H9 (cell line): ENCODE data around the gene COG4. TPM values are rescaled to one million over a fixed set of nuclear protein-coding genes. Genes with fewer than 3 reads are reported as not detected.

ENCODE experiments used
- DNase-seq: peaks from one replicate; pipeline ENCODE4 v3.0.0-alpha.2; 2017
- H2AFZ ChIP-seq: one replicate; pipeline ENCODE4 v1.6.1; 2013; ENCODE audit warnings: mild to moderate bottlenecking, low read length, control low read depth, moderate library complexity
- H2AK5ac ChIP-seq: 2 replicates; pipeline ENCODE4 v1.6.1; 2013; ENCODE audit warnings: low read length, control low read depth, mixed read lengths; ENCODE audit not compliant: insufficient read length
- H2BK120ac ChIP-seq: one replicate; pipeline ENCODE4 v1.6.1; 2013; ENCODE audit warnings: low read depth, mild to moderate bottlenecking, low read length, control low read depth, inconsistent platforms; ENCODE audit not compliant: poor library complexity, severe bottlenecking
- H2BK12ac ChIP-seq: 2 replicates; pipeline ENCODE4 v1.6.1; 2013; ENCODE audit warnings: low read length, control low read depth, mixed read lengths, low read depth; ENCODE audit not compliant: insufficient read length
- H2BK15ac ChIP-seq: 2 replicates; pipeline ENCODE4 v1.6.1; 2013; ENCODE audit warnings: low read depth, low read length, control low read depth
- H2BK20ac ChIP-seq: one replicate; pipeline ENCODE4 v1.6.1; 2013; ENCODE audit warnings: low read depth, mild to moderate bottlenecking, low read length, control low read depth, inconsistent platforms; ENCODE audit not compliant: poor library complexity, severe bottlenecking
- H2BK5ac ChIP-seq: 2 replicates; pipeline ENCODE4 v1.6.1; 2013; ENCODE audit warnings: low read length, control low read depth, mixed read lengths; ENCODE audit not compliant: insufficient read length
- H3K14ac ChIP-seq: 2 replicates; pipeline ENCODE4 v1.6.1; 2013; ENCODE audit warnings: low read length, control low read depth; ENCODE audit not compliant: insufficient read depth
- H3K18ac ChIP-seq: 2 replicates; pipeline ENCODE4 v1.6.1; 2013; ENCODE audit warnings: low read depth, mild to moderate bottlenecking, mixed read lengths, low read length, control low read depth; ENCODE audit not compliant: insufficient read length
- H3K23ac ChIP-seq: 2 replicates; pipeline ENCODE4 v1.6.1; 2013; ENCODE audit warnings: low read length, control low read depth, mixed read lengths, low read depth; ENCODE audit not compliant: insufficient read length
- H3K23me2 ChIP-seq: 2 replicates; pipeline ENCODE4 v1.6.1; 2013; ENCODE audit warnings: low read depth, mild to moderate bottlenecking, mixed read lengths, low read length, control low read depth; ENCODE audit not compliant: insufficient read length, poor library complexity, severe bottlenecking
- H3K27ac ChIP-seq: 2 replicates; pipeline ENCODE4 v1.5.1; 2013; ENCODE audit warnings: low read length, control low read depth, mixed read lengths, low read depth; ENCODE audit not compliant: insufficient read length
- H3K27me3 ChIP-seq: 2 replicates; pipeline ENCODE4 v1.6.1; 2013; ENCODE audit warnings: low read length, control low read depth, inconsistent platforms; ENCODE audit not compliant: insufficient read depth
- H3K4ac ChIP-seq: 2 replicates; pipeline ENCODE4 v1.6.1; 2013; ENCODE audit warnings: low read depth, mild to moderate bottlenecking, control low read depth, inconsistent platforms, low read length, moderate library complexity
- H3K4me1 ChIP-seq: 2 replicates; pipeline ENCODE4 v1.6.1; 2013; ENCODE audit warnings: low read length, control low read depth, inconsistent platforms; ENCODE audit not compliant: insufficient read depth
- H3K4me2 ChIP-seq: 2 replicates; pipeline ENCODE4 v1.6.1; 2013; ENCODE audit warnings: low read length, control low read depth, mixed read lengths; ENCODE audit not compliant: insufficient read length, insufficient read depth
- H3K56ac ChIP-seq: 2 replicates; pipeline ENCODE4 v1.6.1; 2013; ENCODE audit warnings: low read depth, mild to moderate bottlenecking, mixed read lengths, low read length, control low read depth; ENCODE audit not compliant: insufficient read length
- H3K79me1 ChIP-seq: 2 replicates; pipeline ENCODE4 v1.6.1; 2013; ENCODE audit warnings: low read depth, mild to moderate bottlenecking, moderate library complexity, low read length, control low read depth, inconsistent platforms; ENCODE audit not compliant: insufficient read depth, poor library complexity, severe bottlenecking
- H3K79me2 ChIP-seq: 2 replicates; pipeline ENCODE4 v1.6.1; 2013; ENCODE audit warnings: low read length, control low read depth, inconsistent platforms; ENCODE audit not compliant: insufficient read depth
- H3K9ac ChIP-seq: 2 replicates; pipeline ENCODE4 v1.6.1; 2013; ENCODE audit warnings: low read length, control low read depth, mixed read lengths; ENCODE audit not compliant: insufficient read length; ENCODE audit errors: extremely low read depth
- H3K9me3 ChIP-seq: one replicate; pipeline ENCODE4 v1.6.1; 2013; ENCODE audit warnings: low read depth, low read length, inconsistent platforms; ENCODE audit not compliant: control insufficient read depth
- H3T11ph ChIP-seq: one replicate; pipeline ENCODE4 v1.6.1; 2013; ENCODE audit warnings: mild to moderate bottlenecking, low read length, control low read depth, inconsistent platforms
- H4K20me1 ChIP-seq: one replicate; pipeline ENCODE4 v1.6.1; 2013; ENCODE audit not compliant: control insufficient read depth, insufficient read length, insufficient read depth
- H4K5ac ChIP-seq: 2 replicates; pipeline ENCODE4 v1.6.1; 2013; ENCODE audit warnings: low read depth, mild to moderate bottlenecking, mixed read lengths, low read length, control low read depth; ENCODE audit not compliant: insufficient read length
- H4K8ac ChIP-seq: replicated peaks from 2 replicates; pipeline ENCODE4 v1.6.1; 2013; ENCODE audit warnings: low read length, control low read depth, mixed read lengths, low read depth; ENCODE audit not compliant: insufficient read length
- H4K91ac ChIP-seq: 2 replicates; pipeline ENCODE4 v1.6.1; 2013; ENCODE audit warnings: low read depth, mild to moderate bottlenecking, moderate library complexity, mixed read lengths, low read length, control low read depth; ENCODE audit not compliant: insufficient read length
- H3K27ac Mint-ChIP-seq, 3 experiments: 2 replicates in 2 of 3; 3 replicates in 1 of 3; pipeline ENCODE4 v1.8.0; 2020 to 2021; ENCODE audit warnings: mixed read lengths in 3 of 3, mild to moderate bottlenecking in 1 of 3, moderate library complexity in 1 of 3
- H3K27me3 Mint-ChIP-seq: 2 replicates; pipeline ENCODE4 v1.8.0; 2021; ENCODE audit warnings: low read depth, mild to moderate bottlenecking, moderate library complexity, mixed read lengths
- H3K36me3 Mint-ChIP-seq, 3 experiments: 2 replicates in 2 of 3; 3 replicates in 1 of 3; pipeline ENCODE4 v1.8.0; 2020 to 2021; ENCODE audit warnings: low read depth in 3 of 3, mixed read lengths in 3 of 3; ENCODE audit not compliant: insufficient read depth in 1 of 3
- H3K4me1 Mint-ChIP-seq, 2 experiments: 2 replicates each; pipeline ENCODE4 v1.8.0; 2020; ENCODE audit warnings: mixed read lengths in 2 of 2
- H3K4me3 Mint-ChIP-seq, 2 experiments: 2 replicates in 1 of 2; 3 replicates in 1 of 2; pipeline ENCODE4 v1.8.0; 2020 to 2021; ENCODE audit warnings: mild to moderate bottlenecking in 2 of 2, mixed read lengths in 2 of 2, moderate library complexity in 1 of 2
- H3K9me3 Mint-ChIP-seq, 2 experiments: 2 replicates in 1 of 2; 3 replicates in 1 of 2; pipeline ENCODE4 v1.8.0; 2020; ENCODE audit warnings: mild to moderate bottlenecking in 2 of 2, mixed read lengths in 2 of 2, moderate library complexity in 1 of 2
- WGBS: extraction: QIAGEN DNeasy Blood & Tissue Kit; methylation state at CpG from one replicate; pipeline ENCODE4 v1.1.7; 2013; ENCODE audit warnings: missing lambda C conversion rate, low lambda C conversion rate, mixed read lengths; ENCODE audit not compliant: insufficient read length; ENCODE audit errors: extremely low coverage; 5-methylcytosine and 5-hydroxymethylcytosine counted together
- total RNA-seq: library from RNA; stranded (reverse); gene quantifications from 2 replicates; pipeline ENCODE4 v1.2.1, GENCODE V29; 2021
- TF ChIP-seq, protein P1 (sequence below): fragments of 200-600 bp; sonication (generic); conservative IDR thresholded peaks from 3 replicates; pipeline ENCODE4 v1.8.0; 2021; ENCODE audit warnings: antibody characterized with exemption, mild to moderate bottlenecking

The COG4 gene
- total RNA-seq, 1 experiment from 2014 or later, result 51.9 TPM

DNA sequence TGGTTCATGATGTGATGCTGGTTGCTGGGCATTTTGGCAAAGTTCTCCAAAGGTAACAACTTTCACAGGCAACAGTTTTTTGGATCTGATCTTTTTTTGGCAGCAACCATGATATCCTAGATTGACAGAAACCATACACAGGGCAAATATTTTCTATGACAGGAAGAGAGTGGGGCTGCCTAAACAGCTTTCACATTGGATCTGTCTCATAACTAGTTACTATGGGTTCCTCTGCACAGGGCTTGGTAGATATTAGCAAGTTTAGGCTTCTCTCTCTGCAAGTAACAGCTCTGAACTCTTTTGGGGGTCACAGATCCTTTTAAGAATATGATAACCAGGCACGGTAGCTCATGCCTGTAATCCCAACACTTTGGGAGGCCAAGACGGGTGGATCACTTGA, 28.6 kb downstream of the COG4 start:
- no peak overlapping the region for H2AFZ ChIP-seq
- TF ChIP-seq, protein P1, sequence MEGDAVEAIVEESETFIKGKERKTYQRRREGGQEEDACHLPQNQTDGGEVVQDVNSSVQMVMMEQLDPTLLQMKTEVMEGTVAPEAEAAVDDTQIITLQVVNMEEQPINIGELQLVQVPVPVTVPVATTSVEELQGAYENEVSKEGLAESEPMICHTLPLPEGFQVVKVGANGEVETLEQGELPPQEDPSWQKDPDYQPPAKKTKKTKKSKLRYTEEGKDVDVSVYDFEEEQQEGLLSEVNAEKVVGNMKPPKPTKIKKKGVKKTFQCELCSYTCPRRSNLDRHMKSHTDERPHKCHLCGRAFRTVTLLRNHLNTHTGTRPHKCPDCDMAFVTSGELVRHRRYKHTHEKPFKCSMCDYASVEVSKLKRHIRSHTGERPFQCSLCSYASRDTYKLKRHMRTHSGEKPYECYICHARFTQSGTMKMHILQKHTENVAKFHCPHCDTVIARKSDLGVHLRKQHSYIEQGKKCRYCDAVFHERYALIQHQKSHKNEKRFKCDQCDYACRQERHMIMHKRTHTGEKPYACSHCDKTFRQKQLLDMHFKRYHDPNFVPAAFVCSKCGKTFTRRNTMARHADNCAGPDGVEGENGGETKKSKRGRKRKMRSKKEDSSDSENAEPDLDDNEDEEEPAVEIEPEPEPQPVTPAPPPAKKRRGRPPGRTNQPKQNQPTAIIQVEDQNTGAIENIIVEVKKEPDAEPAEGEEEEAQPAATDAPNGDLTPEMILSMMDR, result no peak
- H3K27me3 ChIP-seq, result no peaks in the 10 kb centered on the region
- H2BK20ac ChIP-seq, result no peak overlapping the region
- Mint-ChIP-seq H3K27ac (no peak overlapping the region), H3K4me1 (no peaks in the 10 kb centered on the region), H3K4me3 (no peak overlapping the region), H3K36me3 (peaks cover 0 to 49% (median 39%) of the 10 kb centered on the region in 3 experiments; a peak in 6 of 7 replicates), H3K9me3 (no peaks in the 10 kb centered on the region), H3K27me3 (no peaks in the 10 kb centered on the region)
- no peak overlapping the region for H3K56ac ChIP-seq
- H3K23me2 ChIP-seq, result no peaks in the 10 kb centered on the region
- no peaks in the 10 kb centered on the region for H3K79me1 ChIP-seq
- no peak overlapping the region for H3K4me2 ChIP-seq
- no peak overlapping the region for H2BK5ac ChIP-seq
- no peak overlapping the region for H4K91ac ChIP-seq
- H3K23ac ChIP-seq, result no peak overlapping the region
- no peak for DNase-seq
- H4K5ac ChIP-seq, result no peak overlapping the region
- WGBS, result no CpG with 5 or more reads among the region's 2 CpGs
- H3K79me2 ChIP-seq, result no peaks in the 10 kb centered on the region
- no peaks in the 10 kb centered on the region for H3K4me1 ChIP-seq
- H2BK12ac ChIP-seq, result no peak overlapping the region
- H3K9ac ChIP-seq, result no peak overlapping the region
- no peak overlapping the region for H3K18ac ChIP-seq
- no peak overlapping the region for H3K4ac ChIP-seq
- no peak overlapping the region for H2BK15ac ChIP-seq
- no peaks in the 10 kb centered on the region for H4K20me1 ChIP-seq
- no peak overlapping the region for H3T11ph ChIP-seq
- H3K27ac ChIP-seq, result no peak overlapping the region
- no peak overlapping the region for H4K8ac ChIP-seq
- H3K9me3 ChIP-seq, result no peaks in the 10 kb centered on the region
- no peak overlapping the region for H2BK120ac ChIP-seq
- no peak overlapping the region for H3K14ac ChIP-seq
- no peak overlapping the region for H2AK5ac ChIP-seq
